NCI-H2227 (cell line): ENCODE results near the gene FAM167B.

Experiments used
- DNase-seq: peaks from one replicate; lab custom pipeline; 2025; ENCODE audit not compliant: unreplicated experiment; lab: John Stamatoyannopoulos, UW

The FAM167B gene

DNA sequence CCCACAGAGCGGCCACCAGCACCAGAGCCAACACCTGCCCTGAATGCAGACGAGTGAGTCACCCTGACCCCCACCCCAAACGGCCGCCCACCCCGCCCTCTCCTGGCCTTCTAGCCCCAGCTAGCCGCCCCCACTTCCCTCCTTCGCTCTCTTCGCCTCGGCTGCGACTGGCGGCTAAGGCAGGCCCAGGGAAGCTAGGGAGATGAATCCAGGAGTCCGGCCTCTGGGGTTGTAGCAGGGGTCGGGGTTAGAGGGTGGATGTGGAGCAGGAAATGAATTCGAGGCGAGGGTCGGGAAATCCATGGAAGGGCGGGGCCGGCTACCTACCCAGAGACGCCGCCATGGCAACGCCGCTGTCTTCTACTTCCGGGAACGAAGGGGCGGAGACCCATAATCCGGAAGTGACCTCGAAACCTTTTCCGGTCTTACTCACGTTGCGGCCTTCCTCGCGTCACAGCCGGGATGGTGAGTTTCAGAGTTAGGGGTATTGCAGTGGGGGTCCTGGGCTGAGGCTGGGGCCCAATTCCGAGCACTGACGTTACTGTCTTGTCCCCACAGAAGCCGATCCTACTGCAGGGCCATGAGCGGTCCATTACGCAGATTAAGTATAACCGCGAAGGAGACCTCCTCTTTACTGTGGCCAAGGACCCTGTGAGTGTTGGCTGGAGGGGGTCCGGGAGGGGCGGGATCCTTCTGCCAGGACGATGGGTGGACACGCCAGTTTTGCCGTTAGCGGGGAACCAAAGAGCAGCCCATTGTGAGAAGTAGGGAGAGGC lies 24.9 kb upstream of the FAM167B start, which contains the start of the genes EIF3I and TMEM234:
Gene EIF3I (plus strand): TSS at position 428 of the 776 bp plus-strand sequence. CDS start 35 bp downstream, at position 463.
Gene TMEM234 (minus strand): TSS at position 374 of the 776 bp plus-strand sequence. CDS start 31 bp downstream, at position 343.
- peak; percentile 96 for DNase-seq

DNA sequence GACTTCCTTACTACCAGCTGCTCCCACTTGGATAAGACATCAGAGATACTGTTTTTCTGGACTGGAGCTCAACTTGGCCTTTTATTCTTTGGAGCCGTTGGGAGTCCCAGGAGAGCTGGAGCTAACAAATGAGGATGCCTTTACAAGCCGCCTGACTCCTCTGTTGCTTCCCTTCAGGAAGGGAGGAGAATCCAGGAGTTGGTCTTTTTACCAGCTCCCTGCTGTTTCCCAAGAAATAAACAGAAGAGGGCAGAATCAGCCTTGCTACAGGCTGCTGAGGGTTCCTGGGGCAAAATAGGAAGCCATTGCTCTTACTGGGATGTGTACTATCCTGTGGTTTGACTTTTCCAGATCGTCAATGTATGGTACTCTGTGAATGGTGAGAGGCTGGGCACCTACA lies 23.3 kb upstream of the FAM167B start:
- DNase-seq, result no peak

DNA sequence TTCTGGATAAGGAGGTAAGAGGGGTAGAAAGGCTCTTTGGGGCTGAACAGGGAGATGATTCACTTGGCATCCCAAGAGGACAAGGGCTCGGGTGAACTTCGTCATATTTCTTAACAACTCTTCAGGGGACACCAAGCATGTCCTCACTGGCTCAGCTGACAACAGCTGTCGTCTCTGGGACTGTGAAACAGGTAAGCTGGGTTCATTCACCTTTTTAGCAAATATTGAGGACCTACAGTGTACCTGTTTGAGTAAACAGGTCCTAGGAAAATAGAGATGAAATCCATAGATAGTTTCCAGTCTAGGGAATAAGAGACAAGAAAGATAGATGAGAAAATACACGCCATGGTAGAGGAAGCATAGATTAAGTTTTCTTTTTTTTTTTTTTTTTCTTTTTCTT lies 22.7 kb upstream of the FAM167B start:
- DNase-seq, result no peak

DNA sequence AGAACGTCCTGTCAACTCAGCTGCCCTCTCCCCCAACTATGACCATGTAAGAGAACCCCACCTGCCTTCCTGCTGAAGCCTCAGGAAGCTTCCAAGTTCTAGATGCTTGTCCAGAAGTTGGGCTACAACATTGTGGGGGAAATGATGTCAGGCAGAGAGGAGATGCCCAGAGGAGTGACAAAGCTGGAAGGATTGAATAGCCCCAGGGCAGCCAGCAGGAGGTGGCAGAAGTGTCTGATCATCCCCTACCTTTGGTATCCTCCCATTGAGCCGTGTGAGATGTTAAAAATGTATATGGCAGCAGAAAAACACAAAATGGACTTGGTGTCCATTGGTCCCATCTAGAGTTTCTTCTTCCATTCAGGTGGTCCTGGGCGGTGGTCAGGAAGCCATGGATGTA lies 18.3 kb upstream of the FAM167B start:
- DNase-seq, result no peak

DNA sequence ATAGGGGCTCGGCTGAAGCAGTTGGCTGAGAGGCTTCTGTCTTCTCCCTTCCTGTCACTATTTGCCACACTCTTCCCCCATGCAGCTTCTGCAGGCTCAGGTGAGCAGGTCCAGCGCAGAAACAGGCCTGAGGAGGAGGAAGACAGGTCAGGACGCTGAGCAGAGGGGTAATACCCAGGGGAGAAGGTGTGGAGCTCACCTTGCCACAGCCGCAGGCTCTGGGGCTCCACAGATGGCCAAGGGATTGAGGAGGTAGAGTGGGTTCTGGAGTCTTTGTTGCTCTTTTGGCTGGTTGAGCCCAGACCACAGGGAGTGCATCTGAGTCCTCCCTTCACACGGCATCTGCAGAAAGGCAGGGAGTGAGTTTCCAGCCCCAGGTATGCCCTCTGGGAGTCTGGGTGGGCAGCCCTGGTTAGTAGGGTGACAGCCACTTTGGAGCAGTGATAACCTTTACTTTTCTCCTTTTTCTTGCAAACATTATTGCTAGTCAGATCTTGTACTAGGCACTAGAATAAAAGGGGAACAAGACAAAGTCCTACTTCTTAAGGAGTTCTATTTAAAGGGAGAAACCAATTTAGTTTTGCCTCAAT lies 15.1 kb upstream of the FAM167B start:
- no peak for DNase-seq

DNA sequence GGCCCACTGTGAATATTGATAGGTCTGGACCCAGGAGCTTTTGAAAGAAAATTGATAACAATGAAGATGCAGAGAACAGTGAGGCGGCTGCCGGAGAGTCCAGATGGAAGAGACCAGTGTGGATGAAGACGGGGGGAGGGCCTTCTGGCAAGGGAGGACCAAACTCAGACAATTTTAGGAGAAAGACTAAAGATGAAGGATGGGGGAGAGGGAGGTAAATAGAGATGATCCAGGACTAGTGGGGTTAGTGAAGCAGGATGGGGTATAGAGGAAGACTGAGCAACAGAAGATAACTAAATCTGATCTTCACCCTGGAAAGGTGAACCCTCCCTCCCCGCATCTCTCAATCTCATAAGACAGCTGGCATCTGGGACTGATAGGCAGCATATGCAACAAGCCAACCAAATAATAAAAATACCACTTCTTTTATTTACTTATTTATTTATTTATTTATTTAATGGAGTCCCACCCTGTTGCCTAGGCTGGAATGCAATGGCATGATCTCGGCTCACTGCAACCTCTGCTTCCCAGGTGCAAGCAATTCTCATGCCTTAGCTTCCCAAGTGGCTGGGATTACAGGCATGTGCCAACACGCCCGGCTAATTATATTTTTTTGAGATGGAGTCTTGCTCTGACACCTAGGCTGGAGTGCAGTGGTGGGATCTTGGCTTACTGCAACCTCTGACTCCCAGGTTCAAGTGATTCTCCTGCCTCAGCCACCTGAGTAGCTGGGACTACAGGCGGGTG lies 14.3 kb upstream of the FAM167B start:
- peak; percentile 25 for DNase-seq

DNA sequence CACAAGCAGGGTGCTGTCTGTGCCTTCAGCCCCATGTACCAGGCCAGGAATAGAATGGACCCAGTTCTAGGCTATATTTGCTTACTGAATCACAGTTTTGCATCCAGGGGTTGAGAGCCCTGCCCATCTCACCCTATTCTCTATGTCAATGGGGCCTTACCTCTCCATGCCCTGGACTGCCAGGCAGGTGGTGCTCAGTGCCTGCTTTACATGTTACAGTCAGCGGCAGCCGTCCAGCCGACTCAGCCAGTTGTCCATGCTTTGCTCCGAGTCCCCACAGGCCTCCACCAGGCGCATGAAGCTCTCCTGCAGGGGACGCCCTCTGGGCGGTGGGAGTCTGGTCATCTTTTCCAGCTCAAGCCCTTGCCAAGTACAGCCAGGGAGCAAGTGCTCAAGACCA lies 12.2 kb upstream of the FAM167B start:
- DNase-seq, result no peak

DNA sequence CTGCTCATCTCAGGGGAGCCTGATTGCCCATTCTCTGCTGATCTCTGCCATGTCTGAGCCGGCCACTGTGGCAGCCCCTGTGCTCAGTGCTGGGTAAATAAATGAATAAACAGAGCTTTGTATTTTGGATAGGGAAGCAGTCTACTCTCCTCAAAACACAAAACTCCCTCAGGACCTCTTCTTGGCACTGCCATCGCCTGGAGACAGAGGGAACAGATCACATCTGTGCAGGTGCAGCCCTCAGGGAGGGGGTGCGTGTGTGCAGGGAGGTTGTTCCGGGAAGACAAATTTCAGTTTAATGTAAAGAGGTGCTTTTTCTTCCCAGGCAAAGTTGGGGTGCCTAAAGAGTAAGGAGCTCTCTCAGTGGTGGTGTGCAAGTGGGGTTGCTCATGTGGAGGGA lies 7.7 kb upstream of the FAM167B start:
- peak; percentile 28 for DNase-seq

DNA sequence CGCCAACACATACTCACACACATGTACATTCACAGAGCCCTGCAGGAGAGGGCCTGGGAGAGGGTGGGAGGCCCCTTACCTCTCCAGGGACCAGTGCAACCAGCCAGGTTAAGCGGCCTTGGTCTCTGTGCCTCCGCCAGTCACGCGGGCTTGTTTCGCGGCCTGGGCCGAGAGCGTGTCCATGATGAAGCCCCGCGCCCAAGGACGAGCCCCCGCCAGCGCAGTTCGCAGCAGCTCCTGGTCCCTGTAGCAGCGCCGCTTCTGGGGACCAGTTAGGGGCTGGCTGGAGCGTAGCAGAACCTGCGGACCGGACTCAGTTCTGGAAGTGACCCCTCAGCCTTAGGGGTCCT lies 7.3 kb upstream of the FAM167B start:
- DNase-seq, result peak; percentile 54

DNA sequence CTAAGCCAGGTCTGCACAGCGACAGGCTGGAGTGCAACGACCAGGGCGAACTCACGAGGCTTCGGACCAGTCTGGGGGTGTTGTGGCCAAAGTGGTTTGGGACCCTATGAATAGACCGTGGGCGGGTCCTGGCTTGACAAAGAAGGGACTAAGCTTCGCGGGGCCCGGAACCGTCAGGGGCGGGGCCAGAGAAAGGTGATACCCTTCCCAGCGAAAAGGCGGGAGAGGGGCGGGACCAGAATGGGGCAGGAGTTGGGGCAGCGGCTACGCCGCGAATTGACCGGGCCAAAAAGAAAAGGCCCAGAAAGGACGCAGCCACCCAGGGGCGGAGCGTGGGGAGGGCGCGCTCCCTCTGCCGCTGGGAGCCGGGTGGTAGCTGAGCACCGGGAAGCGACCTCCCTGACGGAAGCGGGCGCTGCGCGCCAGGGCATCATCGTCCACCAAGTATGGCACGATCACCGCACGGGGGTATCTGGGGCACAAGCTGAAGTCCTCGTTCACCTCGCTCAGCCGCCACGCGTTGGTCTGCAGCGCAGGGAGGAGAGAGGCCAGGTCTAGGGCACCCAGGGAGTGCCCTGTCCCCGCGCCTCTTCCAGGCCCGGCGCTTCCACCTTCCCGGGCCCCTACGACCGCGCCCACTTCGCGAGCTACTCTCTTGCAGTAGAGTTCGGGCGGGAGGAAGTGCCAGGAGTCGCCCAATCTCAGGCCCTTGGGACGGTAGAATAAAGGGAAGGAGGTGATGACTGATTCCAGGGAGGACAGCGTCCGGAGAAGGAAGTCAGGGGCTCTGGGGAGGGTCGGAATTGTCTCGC lies 6.7 kb upstream of the FAM167B start:
- peak; percentile 67 for DNase-seq

DNA sequence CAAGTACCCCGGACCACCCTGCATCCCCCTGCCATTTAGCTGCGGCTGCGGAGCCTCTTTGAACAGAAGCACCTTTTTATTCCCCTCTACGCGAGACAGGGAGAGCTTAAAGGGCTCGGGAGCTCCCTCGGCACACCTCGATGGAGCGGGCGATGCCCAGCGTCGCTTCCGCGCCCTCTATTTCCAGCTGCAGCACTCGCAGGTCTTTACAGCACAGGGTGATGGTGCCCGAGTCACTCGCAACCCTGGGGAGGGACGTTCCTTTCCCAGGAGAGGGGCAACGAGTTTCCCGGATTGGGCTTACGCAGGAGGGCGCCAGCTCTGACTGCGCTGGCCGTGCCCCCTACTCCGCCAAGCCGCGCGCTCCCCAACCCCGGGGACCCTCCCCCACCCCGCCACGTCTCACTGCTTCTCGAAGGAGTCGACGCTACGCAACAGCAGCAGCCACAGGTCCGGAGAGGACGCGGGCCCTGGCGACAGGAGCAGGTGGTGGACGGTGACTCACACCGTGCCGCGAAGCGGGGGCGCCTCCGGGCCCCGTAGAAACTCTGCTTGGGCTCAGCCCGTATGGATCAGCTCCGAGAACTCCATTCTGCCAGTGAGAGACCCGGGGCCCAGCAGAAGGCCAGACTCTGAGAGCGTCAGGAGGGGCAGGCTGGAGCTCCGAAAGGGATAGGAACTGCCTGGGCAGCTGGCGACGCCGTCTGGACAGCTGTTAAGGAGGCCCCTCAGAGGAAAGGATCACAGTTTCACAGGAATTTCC lies 5.8 kb upstream of the FAM167B start:
- DNase-seq, result peak; percentile 43

DNA sequence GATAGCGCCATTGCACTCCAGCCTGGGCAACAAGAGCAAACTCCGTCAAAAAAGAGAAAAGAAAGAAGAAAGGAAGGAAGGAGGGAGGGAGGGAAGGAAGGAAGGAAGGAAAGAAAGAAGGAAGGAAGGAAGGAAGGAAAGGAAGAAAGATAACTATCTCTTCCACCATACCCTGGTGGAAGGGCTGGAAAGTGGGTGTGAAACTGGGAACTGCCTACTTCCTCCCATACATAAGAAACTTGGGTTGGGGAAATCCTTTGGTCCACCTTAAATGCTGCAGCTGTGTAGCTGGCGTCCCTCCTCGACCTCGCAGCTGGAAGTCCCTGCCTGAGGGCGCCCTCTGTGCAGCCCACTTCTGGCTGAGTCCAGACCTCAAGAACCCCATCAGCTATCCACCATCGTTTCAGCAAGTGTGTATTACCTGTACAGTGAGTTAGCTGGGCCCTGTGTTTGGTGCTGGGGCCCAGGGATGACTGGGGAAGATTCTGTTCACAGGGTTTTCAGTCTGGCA lies 4.6 kb upstream of the FAM167B start:
- no peak for DNase-seq

DNA sequence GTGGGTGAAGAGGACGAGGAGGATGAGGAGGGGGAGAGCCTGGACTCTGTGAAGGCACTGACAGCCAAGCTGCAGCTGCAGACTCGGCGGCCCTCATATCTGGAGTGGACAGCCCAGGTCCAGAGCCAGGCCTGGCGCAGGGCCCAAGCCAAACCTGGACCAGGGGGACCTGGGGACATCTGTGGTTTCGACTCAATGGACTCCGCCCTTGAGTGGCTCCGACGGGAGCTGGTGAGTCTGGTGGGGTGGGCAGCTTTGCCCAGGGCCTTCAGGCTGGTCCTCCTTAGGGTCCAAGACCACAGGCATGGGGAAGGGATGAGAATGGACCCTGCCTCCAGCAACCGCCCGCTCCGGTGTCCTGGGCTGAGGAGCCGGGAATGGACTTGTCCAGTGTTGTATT lies 430 bp downstream of the FAM167B start:
- no peak for DNase-seq

DNA sequence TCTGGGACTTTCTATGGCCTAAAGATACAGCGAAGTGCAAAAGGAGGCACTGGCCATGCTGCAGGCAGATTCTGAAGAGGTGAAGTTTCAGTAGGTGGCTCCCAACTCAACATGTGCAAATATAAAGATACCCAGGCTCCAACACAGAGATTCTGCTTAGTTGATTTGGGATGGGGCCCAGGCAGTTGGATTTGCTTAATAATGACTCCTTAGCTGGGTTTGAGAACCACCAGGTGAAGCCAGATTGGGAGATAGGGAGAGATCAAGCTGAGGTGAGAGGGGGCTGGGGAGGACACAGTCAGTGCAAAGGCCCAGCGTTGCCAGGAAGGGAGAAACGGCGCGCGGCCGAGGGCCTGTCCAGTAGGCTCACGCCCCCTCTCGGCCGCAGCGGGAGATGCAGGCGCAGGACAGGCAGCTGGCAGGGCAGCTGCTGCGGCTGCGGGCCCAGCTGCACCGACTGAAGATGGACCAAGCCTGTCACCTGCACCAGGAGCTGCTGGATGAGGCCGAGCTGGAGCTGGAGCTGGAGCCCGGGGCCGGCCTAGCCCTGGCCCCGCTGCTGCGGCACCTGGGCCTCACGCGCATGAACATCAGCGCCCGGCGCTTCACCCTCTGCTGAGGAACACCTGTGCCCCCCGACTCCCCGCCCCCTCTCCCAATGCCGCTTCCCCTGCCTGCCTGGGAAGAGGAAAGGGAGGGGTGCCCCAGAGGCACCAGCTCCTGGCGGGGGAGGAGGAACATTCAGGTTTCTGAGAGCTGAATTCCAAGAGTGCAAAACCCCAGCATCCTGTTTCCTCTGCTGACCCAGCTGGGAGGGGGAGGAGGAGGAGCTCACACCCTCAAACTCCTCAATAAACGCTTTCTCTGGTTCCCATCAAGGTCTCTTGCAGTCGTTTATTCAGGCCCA lies 1.2 kb downstream of the FAM167B start:
- DNase-seq, result peak; percentile 74

DNA sequence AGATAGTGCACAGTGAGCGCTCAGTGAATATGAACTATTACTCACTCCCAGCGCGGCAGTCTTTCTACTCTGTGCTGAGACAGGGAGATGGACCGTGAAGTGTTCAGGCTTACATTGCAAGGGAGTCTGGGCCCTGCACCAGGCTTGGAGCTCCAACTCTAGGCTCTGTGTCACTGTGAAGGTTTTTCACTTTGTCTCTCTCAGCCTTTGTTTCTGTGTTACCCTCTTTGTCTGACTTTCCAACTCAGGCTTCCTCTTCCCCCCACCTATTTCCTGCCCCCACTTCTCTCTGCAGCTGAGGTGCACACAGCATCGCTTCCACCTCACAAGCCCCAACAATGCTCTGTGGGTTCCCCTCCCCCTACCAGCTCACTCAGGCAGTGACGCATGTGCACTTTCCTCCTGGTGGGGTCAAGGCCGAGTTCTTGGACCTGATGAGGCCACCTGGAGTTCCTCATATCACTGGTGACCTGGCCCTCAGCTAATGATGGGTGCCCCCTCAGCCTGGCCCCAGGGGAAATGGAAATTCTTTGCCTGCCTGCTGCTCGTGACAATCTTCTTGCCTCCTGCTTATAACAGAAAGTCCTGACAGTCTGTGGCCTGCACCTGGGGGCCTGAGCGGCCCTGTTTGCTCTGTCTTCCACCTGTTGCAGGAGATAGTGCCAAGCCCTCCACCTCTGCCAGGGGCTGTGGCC lies 3.0 kb downstream of the FAM167B start:
- peak; percentile 26 for DNase-seq

DNA sequence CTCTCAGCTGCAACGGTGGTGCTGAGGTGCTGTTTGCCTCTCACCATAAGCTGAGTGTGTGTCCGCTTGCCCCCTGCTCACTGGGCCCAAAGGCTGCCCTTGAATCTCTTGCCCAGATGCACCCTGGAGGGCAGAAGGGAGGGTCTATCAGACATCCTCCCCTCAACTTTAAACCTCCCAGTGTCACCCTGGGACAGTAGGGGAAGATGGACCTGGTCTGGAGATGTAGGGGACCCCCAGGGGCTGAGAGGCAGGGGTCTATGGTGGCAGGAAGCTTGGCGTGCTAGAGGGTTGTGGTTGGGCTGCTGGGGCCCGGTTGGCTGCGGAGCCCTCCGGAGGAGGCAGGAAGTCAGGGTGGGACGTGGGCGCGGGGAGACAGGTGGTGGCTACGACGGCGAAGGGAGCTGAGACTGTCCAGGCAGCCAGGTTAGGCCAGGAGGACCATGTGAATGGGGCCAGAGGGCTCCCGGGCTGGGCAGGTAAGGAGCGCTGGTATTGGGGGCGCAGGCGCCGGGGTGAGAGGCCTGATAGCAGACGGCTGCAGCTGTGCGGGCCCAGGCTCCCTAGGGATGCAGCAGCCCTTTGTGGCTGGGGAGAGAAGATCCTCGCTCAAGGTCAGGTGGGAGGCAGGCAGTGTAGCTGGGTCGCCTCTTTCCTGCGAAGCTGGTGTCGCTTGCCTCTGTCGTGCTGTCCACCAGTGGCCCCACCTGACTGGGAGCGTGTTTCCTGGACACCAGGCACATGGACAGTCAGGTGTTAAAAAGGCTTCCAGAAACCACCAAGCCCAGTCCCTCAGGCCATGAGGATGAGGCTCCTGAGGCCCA lies 4.1 kb downstream of the FAM167B start, which contains the start of gene LCK:
Gene LCK (plus strand): TSS at position 373 of the 824 bp plus-strand sequence. CDS start 23,065 bp downstream, outside the sequence.
- no peak for DNase-seq
